Activated CD4-positive, alpha-beta T cell treated with anti-CD3 and anti-CD28 coated beads for 4 hours (primary cell): ENCODE measurements around the gene HYAL3.
"Not testable (repeated sequence)": the region's sequence is repeated elsewhere in the genome, so short reads cannot be mapped to it uniquely, and the experiment has no call there.

Experiments used
- DNase-seq, 2 donors: peaks; one replicate each; pipeline ENCODE4 v3.0.0-alpha.2; 2020

The HYAL3 gene

DNA sequence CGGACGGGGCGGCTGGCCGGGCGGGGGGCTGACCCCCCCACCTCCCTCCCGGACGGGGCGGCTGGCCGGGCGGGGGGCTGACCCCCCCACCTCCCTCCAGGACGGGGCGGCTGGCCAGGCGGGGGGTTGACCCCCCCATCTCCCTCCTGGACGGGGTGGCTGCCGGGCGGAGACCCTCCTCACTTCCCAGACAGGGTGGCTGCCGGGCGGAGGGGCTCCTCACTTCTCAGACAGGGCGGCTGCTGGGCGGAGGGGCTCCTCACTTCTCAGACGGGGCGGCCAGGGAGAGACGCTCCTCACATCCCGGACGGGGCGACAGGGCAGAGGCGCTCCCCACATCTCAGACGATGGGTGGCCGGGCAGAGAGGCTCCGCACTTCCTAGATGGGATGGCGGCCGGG lies 12.8 kb upstream of the HYAL3 start:
- DNase-seq, result not testable (repeated sequence)

- no peak for DNase-seq
These were observed 5.4 kb upstream of the HYAL3 start for GRCh38 chr3:50304601-50305000.

DNA sequence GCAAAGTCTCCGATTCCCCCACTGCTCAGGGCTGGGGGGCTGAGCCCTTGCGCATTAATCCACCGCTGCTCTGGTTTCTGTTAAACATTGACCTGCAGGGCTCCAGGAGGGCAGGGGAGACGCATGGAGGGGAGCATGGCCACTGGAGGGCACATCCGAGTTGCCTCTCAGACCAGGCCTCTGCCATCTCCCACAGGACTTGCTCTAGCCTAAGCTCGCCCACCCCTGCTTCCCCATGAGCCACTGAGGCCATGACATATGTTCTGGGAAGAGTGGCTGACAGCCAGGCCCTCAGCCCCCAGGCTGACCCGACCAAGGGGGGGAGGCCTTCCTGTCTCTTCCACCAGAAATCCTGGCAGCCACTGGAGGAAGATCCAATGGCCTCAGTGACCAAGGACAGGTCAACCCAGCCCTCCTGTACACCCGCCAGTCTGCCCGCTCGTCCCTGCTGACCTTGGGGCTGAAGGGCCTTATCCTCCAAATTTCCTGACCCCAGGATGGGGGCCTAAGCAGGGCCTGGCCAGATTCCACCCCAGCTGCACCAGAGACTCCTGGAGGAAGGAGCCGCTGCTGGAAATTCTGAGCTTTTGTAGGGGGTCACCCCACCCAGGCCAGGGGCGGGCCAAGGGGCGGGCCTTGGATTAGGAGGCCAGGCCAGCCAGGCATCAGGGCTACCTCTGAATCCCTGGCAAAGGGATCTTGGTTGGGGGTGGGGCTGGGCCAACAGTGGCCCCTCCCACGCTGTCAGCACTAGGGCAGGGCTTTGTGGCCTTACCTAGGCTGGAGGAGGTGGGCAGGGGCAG lies 4.0 kb upstream of the HYAL3 start, which contains the start of gene HYAL1:
HYAL1 (minus strand) TSS at position 562 of the 803 bp plus-strand sequence. CDS start 618 bp downstream, outside the sequence.
- DNase-seq, result no peak

- DNase-seq, result no peak
These were observed 3.1 kb upstream of the HYAL3 start for GRCh38 chr3:50302095-50303012.

DNA sequence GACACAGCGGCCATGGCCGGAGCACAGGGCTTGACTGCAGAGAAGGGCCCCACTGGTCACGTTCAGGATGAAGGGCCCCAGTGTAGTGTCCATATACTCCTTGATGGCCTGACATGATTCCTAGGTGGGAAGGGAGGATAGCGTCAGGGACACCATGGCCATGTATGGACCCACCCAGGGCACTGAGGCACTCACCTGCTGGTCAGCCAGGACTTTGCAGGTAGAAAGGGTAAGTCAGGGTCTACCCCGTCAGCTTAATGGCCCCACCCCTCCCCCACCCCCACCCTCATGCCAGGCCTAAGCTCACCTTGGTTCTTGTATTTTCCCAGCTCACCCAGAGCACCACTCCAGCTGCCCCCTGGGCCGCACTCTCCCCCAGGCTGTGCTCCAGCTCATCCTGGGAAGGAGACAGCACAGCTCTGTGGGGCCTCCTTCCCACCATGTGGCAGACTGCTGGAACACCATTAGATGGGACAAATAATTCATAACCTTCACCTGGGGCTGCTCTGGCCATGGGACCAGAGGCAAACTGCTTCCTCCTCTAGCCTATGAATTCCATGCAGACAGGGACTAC lies 1.6 kb upstream of the HYAL3 start:
- no peak for DNase-seq

GRCh38 chr3:50299929-50300680 lies 900 bp upstream of the HYAL3 start:
- no peak for DNase-seq

GRCh38 chr3:50299638-50299928 lies 378 bp upstream of the HYAL3 start:
- DNase-seq, result no peak

GRCh38 chr3:50297896-50298725 lies 1.1 kb downstream of the HYAL3 start:
- DNase-seq, result no peak

GRCh38 chr3:50297384-50297775 lies 1.8 kb downstream of the HYAL3 start:
- no peak for DNase-seq

- DNase-seq, result no peak
These were observed 2.4 kb downstream of the HYAL3 start for GRCh38 chr3:50296721-50297383.

GRCh38 chr3:50295553-50296431 lies 3.4 kb downstream of the HYAL3 start:
- DNase-seq, result no peak

GRCh38 chr3:50294492-50295403 lies 4.5 kb downstream of the HYAL3 start:
- DNase-seq, result no peak

- no peak for DNase-seq
These were observed 5.1 kb downstream of the HYAL3 start for GRCh38 chr3:50294089-50294488.

GRCh38 chr3:50293079-50293801 lies 6.0 kb downstream of the HYAL3 start:
- no peak for DNase-seq

- DNase-seq, result peak; percentile 94 to 95
These were observed 6.8 kb downstream of the HYAL3 start, which contains the start of gene IFRD2 for GRCh38 chr3:50292159-50293078. IFRD2 (minus strand) TSS chr3:50292429; CDS start chr3:50292274, 155 bp downstream.

DNA sequence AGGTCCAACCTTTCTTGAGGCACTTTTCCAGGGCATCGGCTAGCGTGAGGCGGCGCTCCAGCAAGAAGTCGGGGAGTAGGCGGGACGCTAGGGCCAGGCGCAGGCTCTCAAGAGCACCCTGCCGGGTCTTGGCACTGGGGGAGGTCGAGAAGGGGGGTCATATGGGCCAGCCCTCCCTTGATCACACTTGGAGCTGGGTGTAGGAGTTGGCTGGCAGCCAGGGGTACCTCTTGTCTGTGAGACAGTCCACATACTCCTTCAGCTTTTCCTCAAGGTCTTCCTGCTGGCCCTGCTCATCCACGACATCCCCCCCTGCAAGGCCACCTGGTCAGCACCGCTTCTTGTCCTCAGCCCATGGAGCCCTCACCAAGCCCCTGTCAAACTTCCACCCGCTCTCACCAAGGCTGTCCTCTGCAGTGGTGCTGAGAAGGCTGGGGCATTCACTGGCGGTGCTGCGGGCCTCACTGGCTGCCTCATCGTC lies 9.0 kb downstream of the HYAL3 start:
- no peak for DNase-seq

DNA sequence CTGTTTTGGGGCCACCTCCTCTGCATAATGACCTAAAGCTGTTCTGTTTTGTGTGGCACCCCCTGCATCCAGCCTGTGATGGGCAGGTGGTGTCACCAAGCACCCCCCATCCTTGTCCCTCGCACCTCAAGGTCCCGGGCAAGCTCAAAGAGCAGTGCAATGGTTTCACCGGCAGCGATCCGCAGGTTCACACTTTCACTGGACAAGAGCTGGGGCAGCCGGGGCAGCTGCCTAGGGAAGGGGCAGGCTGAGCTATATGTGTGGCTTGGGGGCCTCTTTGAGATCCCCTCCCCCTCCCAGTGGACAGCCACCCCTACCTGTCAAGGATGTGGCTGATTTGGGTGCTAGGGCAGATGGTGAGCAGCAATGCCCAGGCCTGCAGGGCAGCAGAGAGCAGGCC lies 10.1 kb downstream of the HYAL3 start:
- no peak for DNase-seq
